Gastrocnemius medialis (tissue), 4 donors: Measurements from ENCODE around the gene BICDL1.

Source experiments
- POLR2A ChIP-seq, 2 donors: fragments of 450-650 bp; IDR thresholded peaks; one replicate each; pipeline ENCODE4 v1.6.1; 2017; ENCODE audit warnings: antibody characterized with exemption in 2 of 2, mild to moderate bottlenecking in 2 of 2, moderate library complexity in 2 of 2
- TF ChIP-seq, protein P1 (sequence below), 5 experiments: fragments of 450-650 bp in 3 of 5; fragments of 200-600 bp in 2 of 5; sonication (generic) in 2 of 5; IDR thresholded peaks in 4 of 5; conservative IDR thresholded peaks in 1 of 5; 1 replicate in 4 of 5; 2 replicates in 1 of 5; pipeline ENCODE4 v1.5.1; 2016 to 2019; ENCODE audit warnings: antibody characterized with exemption in 5 of 5, mild to moderate bottlenecking in 3 of 5, moderate library complexity in 3 of 5

DNA sequence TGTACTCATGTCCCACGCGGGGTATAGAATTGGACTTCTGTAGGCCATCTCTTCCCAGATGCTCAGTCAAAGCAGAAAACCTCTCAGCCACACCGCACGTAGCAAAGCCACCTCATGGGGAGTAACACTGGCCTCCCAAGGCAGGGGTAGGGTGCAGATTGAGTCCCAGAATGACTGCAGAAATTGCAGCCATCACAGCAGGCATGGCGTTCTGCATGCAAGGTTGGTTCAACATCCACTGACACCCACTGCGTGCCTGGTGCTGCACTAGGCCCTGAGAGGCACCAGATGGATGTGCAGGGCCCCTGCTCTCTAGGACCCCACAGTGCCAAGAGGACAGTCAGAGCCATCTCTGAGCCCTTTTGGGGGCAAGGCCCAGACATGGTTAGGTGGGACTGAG lies 87.6 kb downstream of the BICDL1 start:
- TF ChIP-seq, protein P1, sequence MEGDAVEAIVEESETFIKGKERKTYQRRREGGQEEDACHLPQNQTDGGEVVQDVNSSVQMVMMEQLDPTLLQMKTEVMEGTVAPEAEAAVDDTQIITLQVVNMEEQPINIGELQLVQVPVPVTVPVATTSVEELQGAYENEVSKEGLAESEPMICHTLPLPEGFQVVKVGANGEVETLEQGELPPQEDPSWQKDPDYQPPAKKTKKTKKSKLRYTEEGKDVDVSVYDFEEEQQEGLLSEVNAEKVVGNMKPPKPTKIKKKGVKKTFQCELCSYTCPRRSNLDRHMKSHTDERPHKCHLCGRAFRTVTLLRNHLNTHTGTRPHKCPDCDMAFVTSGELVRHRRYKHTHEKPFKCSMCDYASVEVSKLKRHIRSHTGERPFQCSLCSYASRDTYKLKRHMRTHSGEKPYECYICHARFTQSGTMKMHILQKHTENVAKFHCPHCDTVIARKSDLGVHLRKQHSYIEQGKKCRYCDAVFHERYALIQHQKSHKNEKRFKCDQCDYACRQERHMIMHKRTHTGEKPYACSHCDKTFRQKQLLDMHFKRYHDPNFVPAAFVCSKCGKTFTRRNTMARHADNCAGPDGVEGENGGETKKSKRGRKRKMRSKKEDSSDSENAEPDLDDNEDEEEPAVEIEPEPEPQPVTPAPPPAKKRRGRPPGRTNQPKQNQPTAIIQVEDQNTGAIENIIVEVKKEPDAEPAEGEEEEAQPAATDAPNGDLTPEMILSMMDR (IDR thresholded peaks at IDR 0.05 in 4 of 5, conservative IDR thresholded peaks at IDR 0.05 in 1 of 5) = no peak
- no peak for TF ChIP-seq POLR2A (IDR thresholded peaks at IDR 0.05)
